ENCODE results near the gene ETV6. TPM values are rescaled to one million over a fixed set of nuclear protein-coding genes. Genes with fewer than 3 reads are reported as not detected.

ETV6 gene
- total and polyA plus RNA-seq, 12 donors = 2.7 to 33.5 (median 15.2) TPM

DNA sequence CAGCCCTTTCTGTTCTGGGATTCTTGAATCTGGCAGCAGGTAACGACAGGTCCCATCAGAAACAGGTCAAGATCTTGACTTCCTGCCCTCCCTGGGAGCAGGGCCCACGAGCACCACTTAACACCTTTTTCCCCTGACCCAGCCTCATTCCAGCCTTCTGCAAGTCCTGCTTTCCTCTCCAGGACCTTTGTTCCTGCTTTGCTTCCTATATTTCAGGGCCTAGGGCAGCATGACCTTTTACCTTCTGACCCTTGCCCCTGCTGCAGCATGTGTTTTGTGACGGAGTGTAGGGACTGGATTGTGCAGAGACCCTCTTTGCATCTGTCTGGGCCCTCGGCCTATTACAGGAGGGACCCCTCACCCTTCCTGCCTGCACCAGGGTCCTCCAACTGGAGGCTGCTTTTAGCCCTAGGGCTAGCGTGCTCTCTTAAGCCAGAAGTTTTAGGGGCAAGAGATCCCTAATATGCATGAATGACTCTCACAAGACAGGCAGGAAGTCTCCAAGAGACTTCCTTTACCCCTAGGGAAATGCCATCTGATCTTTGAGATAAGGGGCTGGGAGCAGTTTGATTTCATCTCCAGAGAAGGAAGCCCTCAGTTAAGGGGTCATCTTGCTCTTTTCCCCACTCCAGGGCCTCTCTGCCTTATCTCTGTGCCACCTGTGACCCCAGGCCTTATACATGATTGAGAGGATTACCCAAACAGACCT, 211.8 kb downstream of the ETV6 start:
- peaks cover 0 to 58% (median 3%) of the 10 kb centered on the region in 9 donors for H3K36me3 ChIP-seq
- TF ChIP-seq, protein P1, sequence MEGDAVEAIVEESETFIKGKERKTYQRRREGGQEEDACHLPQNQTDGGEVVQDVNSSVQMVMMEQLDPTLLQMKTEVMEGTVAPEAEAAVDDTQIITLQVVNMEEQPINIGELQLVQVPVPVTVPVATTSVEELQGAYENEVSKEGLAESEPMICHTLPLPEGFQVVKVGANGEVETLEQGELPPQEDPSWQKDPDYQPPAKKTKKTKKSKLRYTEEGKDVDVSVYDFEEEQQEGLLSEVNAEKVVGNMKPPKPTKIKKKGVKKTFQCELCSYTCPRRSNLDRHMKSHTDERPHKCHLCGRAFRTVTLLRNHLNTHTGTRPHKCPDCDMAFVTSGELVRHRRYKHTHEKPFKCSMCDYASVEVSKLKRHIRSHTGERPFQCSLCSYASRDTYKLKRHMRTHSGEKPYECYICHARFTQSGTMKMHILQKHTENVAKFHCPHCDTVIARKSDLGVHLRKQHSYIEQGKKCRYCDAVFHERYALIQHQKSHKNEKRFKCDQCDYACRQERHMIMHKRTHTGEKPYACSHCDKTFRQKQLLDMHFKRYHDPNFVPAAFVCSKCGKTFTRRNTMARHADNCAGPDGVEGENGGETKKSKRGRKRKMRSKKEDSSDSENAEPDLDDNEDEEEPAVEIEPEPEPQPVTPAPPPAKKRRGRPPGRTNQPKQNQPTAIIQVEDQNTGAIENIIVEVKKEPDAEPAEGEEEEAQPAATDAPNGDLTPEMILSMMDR (IDR thresholded peaks at IDR 0.05) = no peak
- DNase-seq (no peak), ATAC-seq (peak in 2 of 8 donors; percentile 53 to 60)
- H3K9me3 ChIP-seq = peaks cover 0 to 12% (median 6%) of the 10 kb centered on the region in 11 donors
- no peaks in the 10 kb centered on the region for H3K27me3 ChIP-seq
- H3K4me3 ChIP-seq = no peak overlapping the region
- WGBS, 2 donors = 39 to 40% methylated on average over 5 of the region's 5 CpGs
- peak overlapping the region in 9 of 10 donors; percentile 82 to 97 (median 87) for H3K27ac ChIP-seq
- peaks cover 19 to 62% (median 53%) of the 10 kb centered on the region in 9 donors for H3K4me1 ChIP-seq
- intact Hi-C loops (cut with DNase I) = loop anchor here in 7 of 10 donors (5.0 to 10.0 kb wide), 6 partner anchors 34 to 209 kb away; no protein-coding TSS in a partner anchor

DNA sequence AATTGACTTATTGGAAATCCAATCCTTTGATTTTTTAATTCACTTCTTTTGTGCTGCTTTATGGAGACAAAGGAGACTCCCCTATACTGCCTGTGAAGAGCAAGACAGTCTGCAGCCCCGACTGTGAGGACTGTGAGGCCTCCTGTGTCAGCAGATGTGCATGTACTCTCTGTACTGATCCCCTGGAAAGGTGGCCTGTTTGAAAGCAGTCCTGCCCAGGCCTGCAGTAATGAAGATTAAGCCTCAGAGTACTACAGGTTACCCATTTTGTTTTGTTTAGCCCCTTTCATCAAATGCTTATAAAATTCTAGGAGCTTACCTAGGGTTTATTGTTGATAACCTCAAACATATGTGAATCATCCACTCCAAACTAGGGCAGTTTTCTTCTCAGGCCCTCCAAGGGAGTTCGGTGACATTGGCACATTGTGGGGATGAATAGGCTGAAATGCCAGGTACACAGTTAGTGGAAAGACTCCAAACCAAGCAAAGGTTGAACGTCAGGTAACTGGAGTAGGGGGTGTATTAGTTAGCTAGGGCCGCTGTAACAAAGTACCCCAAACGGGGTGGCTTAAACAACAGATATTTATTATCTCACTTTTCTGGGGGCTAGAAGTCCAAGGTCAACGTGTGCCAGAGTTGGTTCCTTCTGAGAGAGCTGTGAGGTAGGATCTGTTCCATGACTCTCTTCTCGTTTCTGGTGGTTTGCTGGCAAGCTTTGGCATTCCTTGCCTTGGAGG, 212.6 kb downstream of the ETV6 start:
- WGBS, 2 donors = 82 to 84% methylated on average over 7 of the region's 7 CpGs
- Histone ChIP-seq H3K27ac (peak overlapping the region; percentile 59 to 97 (median 86)), H3K36me3 (peaks cover 0 to 58% (median 2%) of the 10 kb centered on the region in 9 donors), H3K9me3 (peaks cover 0 to 19% (median 11%) of the 10 kb centered on the region in 11 donors), H3K4me1 (peaks cover 19 to 57% (median 53%) of the 10 kb centered on the region in 9 donors), H3K27me3 (no peaks in the 10 kb centered on the region), H3K4me3 (no peak overlapping the region)
- ATAC-seq (peak in 1 of 8 donors; percentile 42), DNase-seq (no peak)
- TF ChIP-seq, protein P1 (IDR thresholded peaks at IDR 0.05) = no peak
- intact Hi-C loops (cut with DNase I) = loop anchor here in 7 of 10 donors (2.0 to 10.0 kb wide), 7 partner anchors 35 to 211 kb away; no protein-coding TSS in a partner anchor

GRCh38 chr12:11862798-11863197, 213.3 kb downstream of the ETV6 start:
- H3K9me3 ChIP-seq = peaks cover 0 to 21% (median 11%) of the 10 kb centered on the region in 11 donors
- peaks cover 19 to 57% (median 53%) of the 10 kb centered on the region in 9 donors for H3K4me1 ChIP-seq
- H3K27me3 ChIP-seq = no peaks in the 10 kb centered on the region
- peak overlapping the region; percentile 59 to 97 (median 86) for H3K27ac ChIP-seq
- H3K4me3 ChIP-seq = peak overlapping the region in 2 of 10 donors; percentile 13 to 14
- DNase-seq (peak in 1 of 2 donors; percentile 51), ATAC-seq (peak; percentile 58 to 82 (median 72))
- TF ChIP-seq, protein P1 (IDR thresholded peaks at IDR 0.05) = no peak
- intact Hi-C loops (cut with DNase I) = loop anchor here in 7 of 10 donors (2.0 to 10.0 kb wide), 7 partner anchors 35 to 212 kb away; no protein-coding TSS in a partner anchor
- H3K36me3 ChIP-seq = peaks cover 0 to 55% (median 0%) of the 10 kb centered on the region in 9 donors
- WGBS, 2 donors = 31 to 42% methylated on average over 5 of the region's 5 CpGs

GRCh38 chr12:11863478-11863906, 214.0 kb downstream of the ETV6 start:
- Histone ChIP-seq H3K4me3 (peak overlapping the region in 4 of 10 donors; percentile 5 to 14 (median 10)), H3K27me3 (no peaks in the 10 kb centered on the region), H3K4me1 (peaks cover 19 to 57% (median 53%) of the 10 kb centered on the region in 9 donors), H3K36me3 (peaks cover 0 to 55% (median 0%) of the 10 kb centered on the region in 9 donors), H3K9me3 (peaks cover 0 to 21% (median 11%) of the 10 kb centered on the region in 11 donors), H3K27ac (peak overlapping the region; percentile 59 to 97 (median 86))
- WGBS, 2 donors = 4 to 7% methylated on average over 5 of the region's 5 CpGs
- ATAC-seq (peak; percentile 62 to 93 (median 86)), DNase-seq (peak; percentile 30 to 67)
- intact Hi-C loops (cut with DNase I) = loop anchor here in 7 of 10 donors (2.0 to 10.0 kb wide), 7 partner anchors 36 to 213 kb away; no protein-coding TSS in a partner anchor
- TF ChIP-seq, protein P1 (IDR thresholded peaks at IDR 0.05) = no peak
